PC-9 (cell line): ENCODE results near the gene ZNF618.

Experiments
- CTCF ChIP-seq: fragments of 200-600 bp; sonication (generic); conservative IDR thresholded peaks from 2 replicates; pipeline ENCODE4 v1.6.1; 2017; ENCODE audit warnings: mixed run types, antibody characterized with exemption, mild to moderate bottlenecking, moderate library complexity
- EZH2 ChIP-seq: fragments of 200-600 bp; sonication (generic); IDR thresholded peaks from 2 replicates; pipeline ENCODE4 v1.8.0; 2017; ENCODE audit warnings: antibody characterized with exemption, low read depth

GRCh38 chr9:113989714-113990569, 113.8 kb downstream of the ZNF618 start:
- no peak for TF ChIP-seq CTCF
- no peak for TF ChIP-seq EZH2
